K562 (cell line): Measurements from ENCODE around the gene MYO9A. TPM values are rescaled to one million over a fixed set of nuclear protein-coding genes. Genes with fewer than 3 reads are reported as not detected.

Experiments used
- ARHGAP35 ChIP-seq: fragments of 450-650 bp; IDR thresholded peaks from 2 replicates; pipeline ENCODE4 v1.6.1; 2018; ENCODE audit not compliant: partially characterized antibody
- CEBPG ChIP-seq, 3 experiments: fragments of 200-800 bp in 1 of 3; sonication (Bioruptor generic) in 1 of 3; sonication (generic) in 1 of 3; formaldehyde crosslinking in 1 of 3; IDR thresholded peaks in 2 of 3; conservative IDR thresholded peaks in 1 of 3; 2 replicates each; pipeline versions ENCODE4 v1.6.1 to v1.8.0; 2016 to 2022; ENCODE audit warnings: missing compliant biosample characterization in 2 of 3, missing genetic modification characterization in 2 of 3, mild to moderate bottlenecking in 1 of 3, missing genetic modification reagents in 1 of 3
- GATA2 ChIP-seq: sonication (generic); formaldehyde crosslinking; IDR thresholded peaks from 2 replicates; pipeline ENCODE4 v1.4.0; 2020; ENCODE audit warnings: mild to moderate bottlenecking, missing genetic modification reagents
- HDAC1 ChIP-seq, 2 experiments: fragments of 450-650 bp; IDR thresholded peaks; 2 replicates each; pipeline ENCODE4 v1.6.1; 2016 to 2017; ENCODE audit warnings: inconsistent platforms in 1 of 2, mild to moderate bottlenecking in 1 of 2, moderate library complexity in 1 of 2
- HNRNPL ChIP-seq: fragments of 200-400 bp; formaldehyde crosslinking; IDR thresholded peaks from 2 replicates; pipeline ENCODE4 v1.6.1; 2017; ENCODE audit warnings: low read depth, mild to moderate bottlenecking, low read length
- KLF13 ChIP-seq: fragments of 450-650 bp; IDR thresholded peaks from 2 replicates; pipeline ENCODE4 v1.6.1; 2016; ENCODE audit warnings: missing genetic modification characterization, low read depth, mild to moderate bottlenecking, missing compliant biosample characterization, moderate library complexity, borderline replicate concordance
- MCM5 ChIP-seq: fragments of 450-650 bp; IDR thresholded peaks from 2 replicates; pipeline ENCODE4 v1.6.1; 2016; ENCODE audit warnings: low read depth
- NFIX ChIP-seq: fragments of 250-450 bp; sonication (Bioruptor Pico); IDR thresholded peaks from 2 replicates; pipeline ENCODE4 v1.4.0; 2020; ENCODE audit warnings: low read depth, mild to moderate bottlenecking, moderate library complexity
- NR2C2 ChIP-seq, 2 experiments: fragments of 200-800 bp in 1 of 2; sonication (Bioruptor generic) in 1 of 2; sonication (generic) in 1 of 2; formaldehyde crosslinking in 1 of 2; IDR thresholded peaks; 2 replicates each; pipeline versions ENCODE4 v1.6.1 to v1.8.0; 2016 to 2022; ENCODE audit warnings: mild to moderate bottlenecking in 1 of 2, missing compliant biosample characterization in 1 of 2, missing genetic modification characterization in 1 of 2, missing genetic modification reagents in 1 of 2
- NRF1 ChIP-seq, 2 experiments: fragments of 450-650 bp; IDR thresholded peaks in 1 of 2; conservative IDR thresholded peaks in 1 of 2; 2 replicates each; pipeline ENCODE4 v1.6.1; 2014; ENCODE audit warnings: mild to moderate bottlenecking in 2 of 2
- PPARD ChIP-seq: fragments of 250-450 bp; sonication (Bioruptor Pico); IDR thresholded peaks from 2 replicates; pipeline ENCODE4 v1.8.0; 2022; ENCODE audit warnings: inconsistent platforms, mild to moderate bottlenecking, moderate library complexity
- RBBP5 ChIP-seq: fragments of 200-600 bp; sonication (generic); IDR thresholded peaks from 2 replicates; pipeline ENCODE4 v1.6.1; 2012; ENCODE audit warnings: borderline replicate concordance, mild to moderate bottlenecking, low read length, control low read depth, inconsistent platforms; ENCODE audit not compliant: insufficient read depth, poor library complexity, severe bottlenecking
- SLC30A9 ChIP-seq: fragments of 250-450 bp; sonication (Bioruptor Pico); IDR thresholded peaks from 2 replicates; pipeline ENCODE4 v1.8.0; 2022; ENCODE audit warnings: mild to moderate bottlenecking, moderate library complexity
- TCF7L2 ChIP-seq: fragments of 150-350 bp; IDR thresholded peaks from 2 replicates; pipeline ENCODE4 v1.6.1; 2016; ENCODE audit warnings: low read depth, mild to moderate bottlenecking, low read length, moderate library complexity
- TRIM24 ChIP-seq, 2 experiments: fragments of 450-650 bp; IDR thresholded peaks; 2 replicates each; pipeline ENCODE4 v1.6.1; 2016
- ZNF140 ChIP-seq: fragments of 250-450 bp; sonication (Bioruptor Pico); IDR thresholded peaks from 2 replicates; pipeline ENCODE4 v1.8.0; 2021; ENCODE audit warnings: moderate library complexity, mild to moderate bottlenecking, inconsistent platforms
- ZNF146 ChIP-seq: IDR thresholded peaks from one replicate; pipeline ENCODE4 v1.6.1; 2018; ENCODE audit warnings: missing compliant biosample characterization; ENCODE audit not compliant: unreplicated experiment
- ZNF217 ChIP-seq: sonication (generic); formaldehyde crosslinking; IDR thresholded peaks from 2 replicates; pipeline ENCODE4 v1.8.0; 2022; ENCODE audit warnings: mild to moderate bottlenecking, missing genetic modification reagents
- ZNF277 ChIP-seq: fragments of 250-450 bp; sonication (Bioruptor Pico); IDR thresholded peaks from 2 replicates; pipeline ENCODE4 v1.8.0; 2022; ENCODE audit warnings: inconsistent platforms, mild to moderate bottlenecking, moderate library complexity, borderline replicate concordance
- ZNF3 ChIP-seq: fragments of 250-450 bp; sonication (Bioruptor Pico); IDR thresholded peaks from 2 replicates; pipeline ENCODE4 v1.5.0; 2021; ENCODE audit warnings: mild to moderate bottlenecking, moderate library complexity
- ZNF551 ChIP-seq: fragments of 250-450 bp; sonication (Bioruptor Pico); IDR thresholded peaks from 2 replicates; pipeline ENCODE4 v1.5.0; 2021; ENCODE audit warnings: mild to moderate bottlenecking, moderate library complexity
- ZNF77 ChIP-seq: fragments of 250-450 bp; sonication (Bioruptor Pico); IDR thresholded peaks from 2 replicates; pipeline ENCODE4 v1.5.0; 2020
- ZNF780A ChIP-seq: fragments of 250-450 bp; sonication (Bioruptor Pico); IDR thresholded peaks from 2 replicates; pipeline ENCODE4 v1.5.0; 2021; ENCODE audit warnings: mild to moderate bottlenecking
- polyA plus RNA-seq, 8 experiments: library from polyadenylated mRNA; depleted of rRNA in 4 of 8; stranded (reverse) in 5 of 8; unstranded in 3 of 8; fragments of >200 nt; fragmentation: Nextera tagmentation in 2 of 8; fragmentation: Illumina TruSeq in 1 of 8; extraction: Ambion mirVana in 2 of 8; extraction: Trizol in 1 of 8; gene quantifications; 2 replicates each; pipeline versions ENCODE4 v1.2.1 to v1.2.3, GENCODE V29; 2011 to 2014; ENCODE audit warnings: inconsistent platforms in 1 of 8, missing spikeins in 1 of 8
- total RNA-seq, 7 experiments: library from RNA; depleted of rRNA in 6 of 7; stranded (reverse); fragments of >200 nt in 6 of 7; fragmentation: Illumina TruSeq in 2 of 7; extraction: Trizol in 2 of 7; gene quantifications; 2 replicates each; pipeline versions ENCODE4 v1.2.1 to v1.2.3, GENCODE V29; 2011 to 2021; ENCODE audit warnings: low replicate concordance in 1 of 7
- TF ChIP-seq, protein P1 (sequence below): fragments of 200-800 bp; sonication (Bioruptor generic); IDR thresholded peaks from 2 replicates; pipeline ENCODE4 v1.6.1; 2017; ENCODE audit warnings: missing genetic modification characterization, missing compliant biosample characterization
- TF ChIP-seq, protein P2 (sequence below): fragments of 450-650 bp; IDR thresholded peaks from 2 replicates; pipeline ENCODE4 v1.6.1; 2016; ENCODE audit warnings: missing biosample characterization, missing genetic modification characterization
- TF ChIP-seq, protein P3 (sequence below): fragments of 250-450 bp; sonication (Bioruptor Pico); IDR thresholded peaks from 2 replicates; pipeline ENCODE4 v1.8.0; 2022; ENCODE audit warnings: moderate library complexity, mild to moderate bottlenecking, inconsistent platforms

MYO9A gene
- total and polyA plus RNA-seq, 9 of the 15 experiments (the other 6 are each of a cell fraction or from before 2014, with no cell fraction given) = 1.9 to 15.4 (median 5.8) TPM

DNA sequence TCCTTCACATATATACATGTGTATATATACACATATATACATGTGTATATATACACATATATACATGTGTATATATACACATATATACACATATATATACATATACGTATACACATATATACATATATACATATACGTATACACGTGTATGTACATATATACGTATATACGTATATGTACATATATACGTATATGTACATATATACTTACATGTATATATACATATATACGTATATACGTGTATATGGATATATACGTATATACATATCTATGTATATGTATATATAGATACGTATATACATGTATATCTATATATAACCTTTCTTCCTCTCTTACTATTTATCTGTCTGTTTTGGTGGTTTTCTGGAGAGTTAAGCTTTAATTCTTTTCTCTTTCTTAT, 192.8 kb downstream of the MYO9A start (continued):
- TF ChIP-seq CEBPG (CRISPR knock-in tag; IDR thresholded peaks at IDR 0.05) (no peak), CEBPG (tag; conservative IDR thresholded peaks at IDR 0.05 in 1 of 2, IDR thresholded peaks at IDR 0.05 in 1 of 2) (peak in 1 of 2 experiments; percentile 57; a peak in 1 of 4 replicates), ZNF3 (CRISPR knock-in tag) (no peak), HDAC1 (IDR thresholded peaks at IDR 0.05) (no peak), ARHGAP35 (no peak), MCM5 (no peak), HNRNPL (no peak), ZNF780A (no peak), SLC30A9 (CRISPR knock-in tag) (peak; percentile 94; the same call in 1 of the 2 replicates), ZNF77 (CRISPR knock-in tag) (no peak), NR2C2 (CRISPR knock-in tag; IDR thresholded peaks at IDR 0.05) (no peak), NR2C2 (tag; IDR thresholded peaks at IDR 0.05) (no peak), ZNF146 (CRISPR knock-in tag) (no peak), GATA2 (no peak), ZNF551 (CRISPR knock-in tag) (no peak), NFIX (CRISPR knock-in tag) (peak; percentile 34; the same call in 1 of the 2 replicates), RBBP5 (no peak), ZNF277 (peak; percentile 98), ZNF140 (peak; percentile 93), NRF1 (conservative IDR thresholded peaks at IDR 0.05 in 1 of 2, IDR thresholded peaks at IDR 0.05 in 1 of 2) (no peak), TRIM24 (IDR thresholded peaks at IDR 0.05) (no peak), TCF7L2 (no peak), PPARD (peak; percentile 90), ZNF217 (CRISPR knock-in tag) (no peak), KLF13 (tag) (no peak)
- TF ChIP-seq, protein P1, sequence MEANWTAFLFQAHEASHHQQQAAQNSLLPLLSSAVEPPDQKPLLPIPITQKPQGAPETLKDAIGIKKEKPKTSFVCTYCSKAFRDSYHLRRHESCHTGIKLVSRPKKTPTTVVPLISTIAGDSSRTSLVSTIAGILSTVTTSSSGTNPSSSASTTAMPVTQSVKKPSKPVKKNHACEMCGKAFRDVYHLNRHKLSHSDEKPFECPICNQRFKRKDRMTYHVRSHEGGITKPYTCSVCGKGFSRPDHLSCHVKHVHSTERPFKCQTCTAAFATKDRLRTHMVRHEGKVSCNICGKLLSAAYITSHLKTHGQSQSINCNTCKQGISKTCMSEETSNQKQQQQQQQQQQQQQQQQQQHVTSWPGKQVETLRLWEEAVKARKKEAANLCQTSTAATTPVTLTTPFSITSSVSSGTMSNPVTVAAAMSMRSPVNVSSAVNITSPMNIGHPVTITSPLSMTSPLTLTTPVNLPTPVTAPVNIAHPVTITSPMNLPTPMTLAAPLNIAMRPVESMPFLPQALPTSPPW (CRISPR knock-in tag) = no peak
- TF ChIP-seq, protein P2, sequence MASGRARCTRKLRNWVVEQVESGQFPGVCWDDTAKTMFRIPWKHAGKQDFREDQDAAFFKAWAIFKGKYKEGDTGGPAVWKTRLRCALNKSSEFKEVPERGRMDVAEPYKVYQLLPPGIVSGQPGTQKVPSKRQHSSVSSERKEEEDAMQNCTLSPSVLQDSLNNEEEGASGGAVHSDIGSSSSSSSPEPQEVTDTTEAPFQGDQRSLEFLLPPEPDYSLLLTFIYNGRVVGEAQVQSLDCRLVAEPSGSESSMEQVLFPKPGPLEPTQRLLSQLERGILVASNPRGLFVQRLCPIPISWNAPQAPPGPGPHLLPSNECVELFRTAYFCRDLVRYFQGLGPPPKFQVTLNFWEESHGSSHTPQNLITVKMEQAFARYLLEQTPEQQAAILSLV (tag) = no peak
- TF ChIP-seq, protein P3, sequence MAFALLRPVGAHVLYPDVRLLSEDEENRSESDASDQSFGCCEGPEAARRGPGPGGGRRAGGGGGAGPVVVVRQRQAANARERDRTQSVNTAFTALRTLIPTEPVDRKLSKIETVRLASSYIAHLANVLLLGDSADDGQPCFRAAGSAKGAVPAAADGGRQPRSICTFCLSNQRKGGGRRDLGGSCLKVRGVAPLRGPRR (CRISPR knock-in tag) = peak; percentile 87; the same call in 1 of the 2 replicates
